HEK293 (cell line): ENCODE data around the gene ARHGEF4.

Experiments
- ZBTB20 ChIP-seq: fragments of 450-650 bp; formaldehyde crosslinking; IDR thresholded peaks from 2 replicates; pipeline ENCODE4 v1.5.1; 2016; ENCODE audit warnings: missing biosample characterization, missing genetic modification characterization
- TF ChIP-seq, protein P1 (sequence below): fragments of 450-650 bp; formaldehyde crosslinking; IDR thresholded peaks from 2 replicates; pipeline ENCODE4 v1.5.1; 2016; ENCODE audit warnings: missing biosample characterization, missing genetic modification characterization
- TF ChIP-seq, protein P2 (sequence below): fragments of 450-650 bp; formaldehyde crosslinking; IDR thresholded peaks from 2 replicates; pipeline ENCODE4 v1.5.1; 2016; ENCODE audit warnings: missing biosample characterization, missing genetic modification characterization

DNA sequence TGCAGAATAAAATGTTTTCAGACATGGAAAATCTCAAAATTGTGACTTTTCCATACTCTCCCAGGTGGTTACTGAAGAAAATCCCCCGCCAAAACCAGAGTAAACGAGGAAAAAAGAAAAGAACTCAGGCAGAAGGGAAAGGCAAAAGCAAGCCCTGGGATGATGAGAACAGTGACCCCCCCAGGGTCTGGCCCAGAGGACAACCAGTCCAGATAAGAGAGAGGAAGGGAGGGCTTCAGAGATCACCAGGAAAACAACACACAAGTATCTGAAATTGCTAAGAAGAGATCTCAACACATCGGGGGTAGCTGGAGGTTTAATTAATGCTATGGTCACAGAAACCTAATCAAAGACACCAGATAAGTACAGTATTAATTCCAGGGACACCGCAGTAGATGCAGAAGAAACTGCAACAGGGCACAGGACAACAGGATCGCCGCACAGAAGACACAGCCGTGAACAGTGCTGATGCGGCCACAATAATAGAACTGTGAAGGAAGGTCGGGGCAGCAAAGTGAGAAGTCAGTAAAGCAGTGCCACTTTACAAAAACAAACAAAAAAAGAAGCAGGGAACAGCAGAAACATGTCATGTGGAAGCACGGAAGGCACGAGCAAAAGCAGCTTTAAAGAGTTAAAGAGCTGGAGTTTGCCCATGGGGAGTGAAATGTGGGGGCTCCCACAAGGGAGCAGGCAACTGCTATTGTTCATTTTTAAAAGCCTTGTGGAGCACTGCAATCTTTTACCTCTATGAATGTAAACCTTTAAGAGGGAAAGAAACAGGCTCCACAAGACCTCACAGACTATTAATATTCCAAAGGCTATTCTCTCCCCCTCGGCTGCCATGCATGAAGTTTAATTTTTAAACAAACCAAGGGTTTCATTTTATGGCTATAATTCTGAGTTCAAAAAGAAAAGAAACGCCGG is 228.1 kb downstream of the ARHGEF4 start:
- TF ChIP-seq ZBTB20 (tag by site-specific recombination): no peak
- TF ChIP-seq, protein P1, sequence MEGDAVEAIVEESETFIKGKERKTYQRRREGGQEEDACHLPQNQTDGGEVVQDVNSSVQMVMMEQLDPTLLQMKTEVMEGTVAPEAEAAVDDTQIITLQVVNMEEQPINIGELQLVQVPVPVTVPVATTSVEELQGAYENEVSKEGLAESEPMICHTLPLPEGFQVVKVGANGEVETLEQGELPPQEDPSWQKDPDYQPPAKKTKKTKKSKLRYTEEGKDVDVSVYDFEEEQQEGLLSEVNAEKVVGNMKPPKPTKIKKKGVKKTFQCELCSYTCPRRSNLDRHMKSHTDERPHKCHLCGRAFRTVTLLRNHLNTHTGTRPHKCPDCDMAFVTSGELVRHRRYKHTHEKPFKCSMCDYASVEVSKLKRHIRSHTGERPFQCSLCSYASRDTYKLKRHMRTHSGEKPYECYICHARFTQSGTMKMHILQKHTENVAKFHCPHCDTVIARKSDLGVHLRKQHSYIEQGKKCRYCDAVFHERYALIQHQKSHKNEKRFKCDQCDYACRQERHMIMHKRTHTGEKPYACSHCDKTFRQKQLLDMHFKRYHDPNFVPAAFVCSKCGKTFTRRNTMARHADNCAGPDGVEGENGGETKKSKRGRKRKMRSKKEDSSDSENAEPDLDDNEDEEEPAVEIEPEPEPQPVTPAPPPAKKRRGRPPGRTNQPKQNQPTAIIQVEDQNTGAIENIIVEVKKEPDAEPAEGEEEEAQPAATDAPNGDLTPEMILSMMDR (tag by site-specific recombination): no peak
- TF ChIP-seq, protein P2, sequence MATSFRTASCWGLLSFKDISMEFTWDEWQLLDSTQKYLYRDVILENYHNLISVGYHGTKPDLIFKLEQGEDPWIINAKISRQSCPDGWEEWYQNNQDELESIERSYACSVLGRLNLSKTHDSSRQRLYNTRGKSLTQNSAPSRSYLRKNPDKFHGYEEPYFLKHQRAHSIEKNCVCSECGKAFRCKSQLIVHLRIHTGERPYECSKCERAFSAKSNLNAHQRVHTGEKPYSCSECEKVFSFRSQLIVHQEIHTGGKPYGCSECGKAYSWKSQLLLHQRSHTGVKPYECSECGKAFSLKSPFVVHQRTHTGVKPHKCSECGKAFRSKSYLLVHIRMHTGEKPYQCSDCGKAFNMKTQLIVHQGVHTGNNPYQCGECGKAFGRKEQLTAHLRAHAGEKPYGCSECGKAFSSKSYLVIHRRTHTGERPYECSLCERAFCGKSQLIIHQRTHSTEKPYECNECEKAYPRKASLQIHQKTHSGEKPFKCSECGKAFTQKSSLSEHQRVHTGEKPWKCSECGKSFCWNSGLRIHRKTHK (tag by site-specific recombination): no peak
